ENCODE results near the gene HMSD.
A peak's percentile ranks its signal among the peaks of the same experiment; 100 is the strongest.
"Not testable (repeated sequence)": the region's sequence is repeated elsewhere in the genome, so short reads cannot be mapped to it uniquely, and the experiment has no call there.

The HMSD gene

GRCh38 chr18:63949068-63949737, at the start of gene HMSD:
Gene HMSD, plus strand, starts transcription at chr18:63949301. Its CDS starts 4,155 bp downstream, at chr18:63953456.
- DNase-seq, result peak; percentile 29

- DNase-seq, result no peak
Observed at GRCh38 chr18:63903851-63904570, 45.1 kb upstream of the HMSD start.

- DNase-seq, result no peak
Observed at GRCh38 chr18:63904694-63905093, 44.4 kb upstream of the HMSD start.

- no peak for DNase-seq
Observed at GRCh38 chr18:63905361-63905760, 43.7 kb upstream of the HMSD start.

GRCh38 chr18:63906056-63906455, 43.0 kb upstream of the HMSD start:
- no peak for DNase-seq

GRCh38 chr18:63907664-63908063, 41.4 kb upstream of the HMSD start, which contains the start of gene SERPINB10:
Gene SERPINB10, plus strand, starts transcription at chr18:63907958. Its CDS starts 7,553 bp downstream, at chr18:63915511.
- DNase-seq, result no peak

GRCh38 chr18:63908858-63909257, 40.2 kb upstream of the HMSD start:
- DNase-seq, result no peak

GRCh38 chr18:63909870-63910269, 39.2 kb upstream of the HMSD start:
- DNase-seq, result no peak

GRCh38 chr18:63917817-63918216, 31.3 kb upstream of the HMSD start:
- DNase-seq, result no peak

- DNase-seq, result no peak
Observed at GRCh38 chr18:63922049-63922448, 27.1 kb upstream of the HMSD start.

- DNase-seq, result no peak
Observed at GRCh38 chr18:63924551-63924950, 24.6 kb upstream of the HMSD start.

GRCh38 chr18:63928331-63928730, 20.8 kb upstream of the HMSD start:
- DNase-seq, result no peak

- not testable (repeated sequence) for DNase-seq
Observed at GRCh38 chr18:63929369-63929768, 19.7 kb upstream of the HMSD start.

GRCh38 chr18:63930773-63931354, 18.2 kb upstream of the HMSD start:
- DNase-seq, result no peak

GRCh38 chr18:63936156-63936931, 12.8 kb upstream of the HMSD start:
- peak; percentile 44 for DNase-seq

GRCh38 chr18:63936932-63937393, 12.1 kb upstream of the HMSD start:
- no peak for DNase-seq

- no peak for DNase-seq
Observed at GRCh38 chr18:63940008-63940407, 9.1 kb upstream of the HMSD start.

GRCh38 chr18:63940543-63941050, 8.5 kb upstream of the HMSD start:
- not testable (repeated sequence) for DNase-seq

- no peak for DNase-seq
Observed at GRCh38 chr18:63947051-63947790, 1.9 kb upstream of the HMSD start.

GRCh38 chr18:63951302-63951705, 2.2 kb downstream of the HMSD start:
- no peak for DNase-seq

- DNase-seq, result no peak
Observed at GRCh38 chr18:63953811-63954210, 4.7 kb downstream of the HMSD start.

GRCh38 chr18:63956755-63957154, 7.7 kb downstream of the HMSD start:
- no peak for DNase-seq

All from activated CD4-positive, alpha-beta T cell treated with anti-CD3 and anti-CD28 coated beads, Interleukin-2, amount 50 U/mL, for 1 hour (primary cell).